ENCODE results near the gene AK1. TPM values are rescaled to one million over a fixed set of nuclear protein-coding genes. Genes with fewer than 3 reads are reported as not detected.

The AK1 gene
- total RNA-seq, 2 donors from 2014 or later, result 19.0 to 22.8 TPM

- peak; percentile 44 for DNase-seq
- WGBS, 2 experiments (ENCODE audit: insufficient coverage in 1 of 2, insufficient read length in 1 of 2), result 94 to 100% methylated on average over 4 to 9 of the region's 11 CpGs
- Mint-ChIP-seq H3K27me3 (ENCODE audit: insufficient read depth) (no peaks in the 10 kb centered on the region), H3K36me3 (ENCODE audit: low read depth) (peaks cover 16% of the 10 kb centered on the region), H3K4me1 (no peaks in the 10 kb centered on the region), H3K4me3 (no peak overlapping the region), H3K27ac (peak overlapping the region; percentile 35), H3K9me3 (no peaks in the 10 kb centered on the region)
- no peaks in the 10 kb centered on the region for H3K4me1 ChIP-seq (ENCODE audit: control insufficient read depth, insufficient read depth, low read length)
- no peaks in the 10 kb centered on the region for H3K27me3 ChIP-seq (ENCODE audit: control insufficient read depth, insufficient read depth, low read length, poor library complexity, severe bottlenecking)
- H3K36me3 ChIP-seq (ENCODE audit: control insufficient read depth, insufficient read depth, low read length), result no peaks in the 10 kb centered on the region
- no peak overlapping the region for H3K27ac ChIP-seq (ENCODE audit: low read depth, low read length)
- H3K4me3 ChIP-seq (ENCODE audit: low read length), result no peak overlapping the region
- no peak for TF ChIP-seq CTCF (conservative IDR thresholded peaks at IDR 0.05)
- no peak overlapping the region for H3K9ac ChIP-seq (ENCODE audit: extremely low read depth, low read length, poor library complexity, severe bottlenecking)
- no peaks in the 10 kb centered on the region for H3K9me3 ChIP-seq (ENCODE audit: control insufficient read depth, low read length)
Observed at GRCh38 chr9:127818574-127818973, 58.9 kb downstream of the AK1 start.

- Histone ChIP-seq H3K36me3 (ENCODE audit: control insufficient read depth, insufficient read depth, low read length) (peaks cover 5% of the 10 kb centered on the region), H3K27ac (ENCODE audit: low read depth, low read length) (no peak overlapping the region), H3K4me1 (ENCODE audit: control insufficient read depth, insufficient read depth, low read length) (no peaks in the 10 kb centered on the region), H3K9me3 (ENCODE audit: control insufficient read depth, low read length) (no peaks in the 10 kb centered on the region), H3K4me3 (ENCODE audit: low read length) (no peak overlapping the region), H3K9ac (ENCODE audit: extremely low read depth, low read length, poor library complexity, severe bottlenecking) (no peak overlapping the region), H3K27me3 (ENCODE audit: control insufficient read depth, insufficient read depth, low read length, poor library complexity, severe bottlenecking) (no peaks in the 10 kb centered on the region)
- Mint-ChIP-seq H3K9me3 (no peaks in the 10 kb centered on the region), H3K4me3 (no peak overlapping the region), H3K27me3 (ENCODE audit: insufficient read depth) (no peaks in the 10 kb centered on the region), H3K4me1 (no peaks in the 10 kb centered on the region), H3K36me3 (ENCODE audit: low read depth) (peaks cover 22% of the 10 kb centered on the region), H3K27ac (peak overlapping the region; percentile 35)
- DNase-seq, result peak; percentile 37
- WGBS, 2 experiments (ENCODE audit: insufficient coverage in 1 of 2, insufficient read length in 1 of 2), result 82 to 94% methylated on average over 2 to 17 of the region's 17 CpGs
- TF ChIP-seq CTCF (conservative IDR thresholded peaks at IDR 0.05), result no peak
Observed at GRCh38 chr9:127817881-127818434, 59.5 kb downstream of the AK1 start.

GRCh38 chr9:127816728-127817127 lies 60.7 kb downstream of the AK1 start:
- Histone ChIP-seq H3K36me3 (ENCODE audit: control insufficient read depth, insufficient read depth, low read length) (peaks cover 16% of the 10 kb centered on the region), H3K27me3 (ENCODE audit: control insufficient read depth, insufficient read depth, low read length, poor library complexity, severe bottlenecking) (no peaks in the 10 kb centered on the region), H3K4me3 (ENCODE audit: low read length) (no peak overlapping the region), H3K4me1 (ENCODE audit: control insufficient read depth, insufficient read depth, low read length) (no peaks in the 10 kb centered on the region), H3K9ac (ENCODE audit: extremely low read depth, low read length, poor library complexity, severe bottlenecking) (no peak overlapping the region), H3K9me3 (ENCODE audit: control insufficient read depth, low read length) (no peaks in the 10 kb centered on the region), H3K27ac (ENCODE audit: low read depth, low read length) (no peak overlapping the region)
- no peak overlapping the region for H3K27ac Mint-ChIP-seq
- peaks cover 24% of the 10 kb centered on the region for H3K36me3 Mint-ChIP-seq (ENCODE audit: low read depth)
- no peak overlapping the region for H3K4me3 Mint-ChIP-seq
- DNase-seq, result peak; percentile 38
- WGBS, 2 experiments (ENCODE audit: insufficient coverage in 1 of 2, insufficient read length in 1 of 2), result 90 to 95% methylated on average over 6 to 8 of the region's 8 CpGs
- H3K4me1 Mint-ChIP-seq, result no peaks in the 10 kb centered on the region
- no peaks in the 10 kb centered on the region for H3K27me3 Mint-ChIP-seq (ENCODE audit: insufficient read depth)
- no peak for TF ChIP-seq CTCF (conservative IDR thresholded peaks at IDR 0.05)
- no peaks in the 10 kb centered on the region for H3K9me3 Mint-ChIP-seq

Small RNA genes within 50 kb of the gene (microRNA-seq; reads per million reads assigned to microRNA genes)
- not detected for gene MIR4672 (ENCODE audit: borderline microRNAs expressed)

Other genes with a start within 250 kb of the AK1 start
- under 1 TPM; 0.20 to 0.44 TPM for gene CFAP157, start 170.7 kb downstream of the AK1 start, total RNA-seq
- 10 to 100 TPM; 15.2 to 18.7 TPM for gene PTRH1, start 162.0 kb downstream of the AK1 start, total RNA-seq
- not detected for gene TTC16, start 161.6 kb downstream of the AK1 start, total RNA-seq
- 10 to 100 TPM; 15.7 to 16.7 TPM for gene TOR2A, start 142.4 kb downstream of the AK1 start, total RNA-seq
- 1 to 10 TPM in 1 of 2 donors, under 1 TPM in 1; 0.77 to 1.4 TPM for gene SH2D3C, start 99.0 kb downstream of the AK1 start, total RNA-seq
- gene CDK9, start 91.6 kb downstream of the AK1 start, total RNA-seq, result 100 to 1,000 TPM in 1 of 2 donors, 10 to 100 TPM in 1; 97.1 to 101 TPM
- gene FPGS, start 74.8 kb downstream of the AK1 start, total RNA-seq, result 10 to 100 TPM; 75.2 to 76.4 TPM
- 1 to 10 TPM; 2.2 to 2.4 TPM for gene ENG, start 23.0 kb downstream of the AK1 start, total RNA-seq
- 10 to 100 TPM; 42.3 to 44.2 TPM for gene ST6GALNAC6, start 21.9 kb upstream of the AK1 start, total RNA-seq
- 10 to 100 TPM in 1 of 2 donors, 1 to 10 TPM in 1; 8.3 to 12.7 TPM for gene ST6GALNAC4, start 39.4 kb upstream of the AK1 start, total RNA-seq
- 1 to 10 TPM; 6.6 to 9.3 TPM for gene PIP5KL1, start 53.1 kb upstream of the AK1 start, total RNA-seq
- gene DPM2, start 60.2 kb upstream of the AK1 start, total RNA-seq, result 10 to 100 TPM; 45.7 TPM
- gene EEIG1, start 103.3 kb upstream of the AK1 start, total RNA-seq, result 10 to 100 TPM; 56.7 to 60.8 TPM
- 1 to 10 TPM; 6.2 to 6.6 TPM for gene NAIF1, start 189.6 kb upstream of the AK1 start, total RNA-seq
- 10 to 100 TPM; 12.9 to 13.1 TPM for gene SLC25A25, start 190.6 kb upstream of the AK1 start, total RNA-seq

Data from endodermal cell (in vitro differentiated cells).